Activated naive CD4-positive, alpha-beta T cell treated with anti-CD3 and anti-CD28 coated beads, Interleukin-2, amount 50 U/mL, for 72 hours (primary cell): ENCODE data around the gene FOSB. TPM values are rescaled to one million over a fixed set of nuclear protein-coding genes. Genes with fewer than 3 reads are reported as not detected.
"Not testable (repeated sequence)": the region's sequence is repeated elsewhere in the genome, so short reads cannot be mapped to it uniquely, and the experiment has no call there.

Experiments
- ATAC-seq, 2 donors: fragments of 150-1000 bp; cut with Tn5 transposase; 2 replicates each; pipeline ENCODE4 v1.10.0; 2021; ENCODE audit warnings: mild to moderate bottlenecking in 2 of 2, moderate library complexity in 2 of 2
- DNase-seq, 2 donors: peaks; one replicate each; pipeline ENCODE4 v3.0.0; 2021 to 2022; ENCODE audit warnings: low spot score in 2 of 2
- H3K27ac Mint-ChIP-seq, 2 donors: one replicate each; pipeline ENCODE4 v1.8.0; 2022; ENCODE audit warnings: mild to moderate bottlenecking in 2 of 2, mixed read lengths in 2 of 2
- H3K36me3 Mint-ChIP-seq, 2 donors: one replicate each; pipeline ENCODE4 v1.8.0; 2022; ENCODE audit warnings: mixed read lengths in 2 of 2
- H3K9me3 Mint-ChIP-seq, 2 donors: one replicate each; pipeline ENCODE4 v1.8.0; 2022; ENCODE audit warnings: mixed read lengths in 2 of 2
- total RNA-seq, 2 donors: library from RNA; stranded (reverse); gene quantifications; one replicate each; pipeline ENCODE4 v1.2.3, GENCODE V29; 2022

The FOSB gene
- total RNA-seq, 2 donors from 2014 or later = 19.9 to 37.6 TPM

DNA sequence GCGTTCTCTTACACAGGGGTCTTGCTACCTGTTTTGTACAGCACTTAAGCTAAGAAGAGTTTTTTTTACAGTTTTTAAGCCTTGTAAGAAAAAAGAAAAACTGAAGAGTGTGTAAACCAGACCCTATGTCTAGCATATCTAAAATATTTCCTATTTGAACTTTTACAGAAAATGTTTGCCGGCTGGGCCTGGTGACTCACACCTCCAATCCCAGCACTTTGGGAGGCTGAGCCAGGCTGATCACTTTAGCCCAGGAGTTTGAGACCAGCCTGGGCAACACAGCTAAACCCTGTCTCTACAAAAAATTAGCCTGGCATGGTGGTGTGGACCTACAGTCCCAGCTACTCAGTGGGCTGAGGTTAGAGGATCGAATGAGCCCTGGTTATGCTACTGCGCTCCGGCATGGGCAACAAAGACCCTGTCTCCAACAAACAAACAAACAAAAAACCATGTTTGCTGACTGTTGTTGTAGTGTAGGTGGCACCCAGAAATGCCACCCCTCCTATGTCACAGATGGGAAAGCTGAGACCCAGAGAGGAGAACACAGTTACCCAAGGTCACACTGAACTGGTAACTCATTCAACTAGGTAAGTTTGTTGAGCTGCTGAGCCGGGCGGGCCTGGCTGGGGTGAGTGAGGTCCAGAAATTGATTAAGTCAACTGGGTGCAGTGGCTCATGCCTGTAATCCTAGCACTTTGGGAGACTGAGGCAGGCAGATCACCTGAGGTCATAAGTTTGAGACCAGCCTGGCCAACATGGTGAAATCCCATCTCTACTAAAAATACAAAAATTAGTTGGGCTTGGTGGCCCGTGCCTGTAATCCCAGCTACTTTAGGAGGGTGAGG is 37.6 kb downstream of the FOSB start:
- H3K9me3 Mint-ChIP-seq = no peaks in the 10 kb centered on the region
- peak overlapping the region; percentile 79 to 91 for H3K27ac Mint-ChIP-seq
- DNase-seq (no peak), ATAC-seq (no peak)
- peaks cover 11 to 15% of the 10 kb centered on the region in 2 donors for H3K36me3 Mint-ChIP-seq

DNA sequence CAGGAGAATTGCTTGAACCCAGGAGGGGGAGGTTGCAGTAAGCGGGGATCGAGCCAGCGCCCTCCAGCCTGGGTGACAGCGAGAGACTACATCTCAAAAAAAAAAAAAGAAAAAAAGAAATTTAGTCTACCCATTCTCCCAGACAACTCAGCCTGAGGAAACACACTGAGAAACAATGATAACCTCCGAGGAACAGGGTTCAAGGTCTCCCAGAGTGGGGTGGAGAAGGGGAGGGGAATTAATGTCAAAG is 38.1 kb downstream of the FOSB start:
- Mint-ChIP-seq H3K9me3 (no peaks in the 10 kb centered on the region), H3K36me3 (peaks cover 8 to 20% of the 10 kb centered on the region in 2 donors), H3K27ac (peak overlapping the region; percentile 79 to 91)
- DNase-seq = no peak
- no peak for ATAC-seq

DNA sequence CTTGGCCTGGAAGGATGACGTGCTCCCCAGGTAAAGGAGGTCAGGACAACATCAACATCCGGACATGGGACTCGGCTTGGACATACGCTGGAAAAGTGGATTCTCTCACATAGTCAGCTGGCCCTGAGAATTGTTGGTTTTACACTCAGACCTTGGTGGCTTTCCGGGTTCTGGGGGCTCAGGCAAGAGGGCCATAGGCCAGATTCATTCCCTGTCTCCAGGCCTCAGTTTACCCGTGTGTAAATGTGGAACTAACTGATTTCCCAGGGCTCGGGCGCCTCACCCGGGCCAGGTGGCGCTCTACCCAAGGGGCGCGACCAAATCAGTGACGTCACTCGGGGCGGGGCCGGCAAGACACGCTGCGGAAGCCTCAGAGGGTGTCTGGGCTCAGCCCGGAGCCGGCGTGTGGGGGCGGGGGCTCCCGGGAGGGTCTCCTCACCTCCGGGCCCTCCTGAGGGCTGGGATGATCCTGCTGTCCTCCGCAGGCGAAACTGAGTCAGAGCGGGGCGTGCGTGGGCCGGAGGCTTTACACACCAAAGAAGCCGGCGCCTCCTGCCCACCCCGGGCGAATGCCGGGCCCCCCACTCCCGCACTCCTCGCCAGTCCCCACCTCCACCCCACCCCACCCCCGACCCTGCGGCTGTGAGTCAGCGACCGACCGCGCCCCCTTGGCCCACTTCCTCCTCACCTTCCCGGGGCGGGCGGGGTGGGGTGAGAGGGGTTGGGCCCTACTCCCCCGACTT is 38.6 kb downstream of the FOSB start:
- peak; percentile 74 to 84 for ATAC-seq
- H3K36me3 Mint-ChIP-seq = peaks cover 6 to 24% of the 10 kb centered on the region in 2 donors
- H3K9me3 Mint-ChIP-seq = no peaks in the 10 kb centered on the region
- peak; percentile 98 to 99 for DNase-seq
- peak overlapping the region; percentile 79 to 92 for H3K27ac Mint-ChIP-seq

DNA sequence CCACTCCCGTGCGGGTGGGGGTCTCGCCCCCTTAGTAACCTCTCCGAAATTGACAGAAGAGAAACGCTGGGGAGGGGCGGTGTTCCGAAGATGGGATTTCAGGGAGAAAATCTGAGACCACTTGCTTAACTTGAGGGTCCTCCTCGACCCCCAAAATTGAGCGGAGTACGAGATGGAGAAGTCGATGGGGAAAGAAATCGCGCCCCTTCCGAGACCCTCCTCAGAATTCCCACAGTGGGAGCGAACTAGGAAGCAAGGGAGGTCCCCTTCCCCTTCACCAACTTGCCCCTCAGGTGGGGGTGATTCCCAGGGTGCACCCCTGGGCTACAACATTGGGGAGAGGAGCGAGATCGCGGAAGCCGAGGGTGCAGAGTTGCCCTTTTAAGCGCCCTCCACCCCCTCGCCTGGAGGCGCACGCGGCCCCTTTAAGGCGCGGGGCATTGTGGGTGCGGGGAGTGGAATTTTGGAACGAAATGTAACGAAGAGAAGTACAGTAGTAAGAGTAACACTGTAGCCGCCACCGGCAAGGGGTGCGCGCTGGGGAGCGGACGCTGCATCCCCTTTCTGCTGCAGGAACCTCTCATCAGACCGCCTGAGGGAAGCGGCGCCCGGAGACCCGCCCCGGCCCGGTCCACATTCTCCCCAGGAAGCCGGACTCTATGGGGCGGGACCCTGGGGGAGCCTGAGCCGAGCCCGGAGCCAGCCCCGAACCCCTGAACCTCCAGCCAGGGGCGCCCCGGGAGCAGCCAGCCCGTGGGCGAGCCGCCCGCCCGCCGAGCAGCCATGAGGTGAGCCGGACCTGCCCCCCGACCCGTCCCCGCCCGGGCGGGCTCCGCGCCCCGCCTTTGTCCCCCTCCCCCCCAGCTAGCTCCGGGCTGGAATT is 39.4 kb downstream of the FOSB start, which contains the start of gene VASP:
VASP (plus strand) TSS at position 491 of the 883 bp plus-strand sequence; CDS start at position 784, 293 bp downstream.
- peak within 1 kb of the TSS; percentile 79 to 92 for H3K27ac Mint-ChIP-seq
- no peaks in the 10 kb centered on the region for H3K9me3 Mint-ChIP-seq
- DNase-seq (peak; percentile 83 to 88), ATAC-seq (peak; percentile 35 to 72)
- peaks cover 6 to 24% of the 10 kb centered on the region in 2 donors for H3K36me3 Mint-ChIP-seq

DNA sequence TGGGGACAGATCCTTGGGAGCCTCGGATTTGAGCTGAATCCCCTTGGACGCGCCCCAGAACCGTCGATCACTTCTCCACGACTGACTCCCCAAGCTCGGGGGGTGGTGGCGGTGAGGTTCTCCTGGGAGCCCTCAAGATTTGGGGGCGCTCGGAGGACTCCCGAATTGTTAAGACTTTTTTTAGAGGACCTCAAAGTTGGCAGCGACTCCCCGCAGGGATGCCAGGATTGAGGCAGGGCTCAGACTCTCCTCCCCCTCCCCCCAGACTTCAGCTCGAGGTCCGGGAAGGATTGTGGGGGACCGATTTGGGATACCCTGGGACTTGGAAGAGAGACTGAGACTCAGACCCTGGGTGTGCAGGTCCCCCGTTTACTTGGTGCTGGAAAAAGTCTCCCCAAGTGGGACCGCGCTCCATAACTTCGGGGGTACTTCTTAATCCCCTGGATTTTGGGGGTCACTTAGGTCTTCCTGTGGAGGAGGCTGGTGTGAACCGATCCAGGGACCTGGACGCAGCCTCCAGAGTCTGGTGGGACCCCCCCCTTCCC is 40.1 kb downstream of the FOSB start:
- H3K27ac Mint-ChIP-seq = peak overlapping the region; percentile 44 to 79
- no peak for DNase-seq
- ATAC-seq = no peak
- H3K36me3 Mint-ChIP-seq = peaks cover 6 to 24% of the 10 kb centered on the region in 2 donors
- H3K9me3 Mint-ChIP-seq = no peaks in the 10 kb centered on the region

DNA sequence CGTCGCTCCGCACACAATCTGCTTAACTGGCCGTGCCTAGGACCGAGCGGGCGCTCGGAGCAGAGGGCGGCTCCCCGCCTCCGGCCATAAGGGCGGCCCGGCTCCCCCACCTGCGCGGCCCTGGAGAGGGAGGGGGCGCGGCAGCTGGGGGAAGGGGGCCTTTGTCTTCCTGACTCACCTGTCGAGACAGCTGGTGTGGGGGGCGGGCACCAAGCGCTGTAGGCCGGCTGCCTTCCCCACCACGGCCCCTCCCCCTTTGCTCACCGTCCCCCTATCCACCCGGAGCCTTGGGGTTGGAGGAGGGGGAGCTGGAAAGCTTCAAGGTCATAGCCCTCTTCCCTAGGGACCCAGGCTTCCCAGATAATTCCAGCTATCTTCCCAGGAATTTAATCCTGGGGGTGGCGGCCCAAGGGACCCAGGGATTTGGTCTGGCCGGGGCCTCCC is 40.6 kb downstream of the FOSB start:
- DNase-seq (no peak), ATAC-seq (peak in 1 of 2 donors; percentile 9)
- Mint-ChIP-seq H3K27ac (peak overlapping the region in 1 of 2 donors; percentile 79), H3K9me3 (no peaks in the 10 kb centered on the region), H3K36me3 (peaks cover 6 to 24% of the 10 kb centered on the region in 2 donors)

DNA sequence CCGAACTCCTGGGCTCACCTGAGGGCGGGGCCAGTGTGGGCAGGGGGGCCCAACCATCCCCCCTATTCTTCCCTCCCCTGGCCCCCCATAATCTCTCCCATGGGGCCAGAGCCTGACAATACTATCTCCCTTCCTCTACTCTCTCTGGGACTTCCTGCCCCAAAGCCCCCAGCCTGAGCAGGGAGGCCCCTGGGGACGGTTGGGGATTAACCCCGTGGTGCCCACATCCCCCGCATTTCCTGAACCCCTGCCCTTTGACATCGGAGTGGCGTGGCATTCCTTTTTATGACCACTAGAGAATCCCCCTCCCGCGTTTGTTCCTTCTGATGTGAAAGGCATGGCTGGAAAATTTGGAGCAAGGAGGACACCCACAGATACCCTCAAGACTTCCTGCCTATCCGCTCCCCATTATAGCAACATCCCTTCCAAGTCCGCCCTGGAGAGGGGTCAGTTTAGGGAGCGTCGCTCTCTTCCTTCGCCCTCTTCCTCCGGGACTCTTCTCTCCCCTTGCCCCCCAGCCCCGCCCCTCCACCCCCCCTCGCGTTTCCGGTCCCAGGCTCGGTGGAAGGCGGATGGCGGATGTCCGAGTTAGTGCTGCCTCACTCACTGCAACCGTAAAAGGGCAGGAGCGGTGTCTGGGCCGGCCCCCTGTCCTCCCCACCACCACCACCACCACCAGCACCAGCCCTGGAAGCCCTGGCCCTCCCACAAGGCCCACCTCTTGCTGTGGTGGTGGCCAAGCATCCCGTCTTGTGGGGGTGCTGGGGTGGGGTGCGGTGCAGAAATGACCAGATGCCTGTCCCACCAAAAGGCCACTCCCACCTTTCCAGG is 41.3 kb downstream of the FOSB start:
- ATAC-seq (peak in 1 of 2 donors; percentile 51), DNase-seq (peak in 1 of 2 donors; percentile 85)
- peaks cover 12 to 30% of the 10 kb centered on the region in 2 donors for H3K36me3 Mint-ChIP-seq
- H3K9me3 Mint-ChIP-seq = no peaks in the 10 kb centered on the region
- H3K27ac Mint-ChIP-seq = peak overlapping the region; percentile 79 to 90

DNA sequence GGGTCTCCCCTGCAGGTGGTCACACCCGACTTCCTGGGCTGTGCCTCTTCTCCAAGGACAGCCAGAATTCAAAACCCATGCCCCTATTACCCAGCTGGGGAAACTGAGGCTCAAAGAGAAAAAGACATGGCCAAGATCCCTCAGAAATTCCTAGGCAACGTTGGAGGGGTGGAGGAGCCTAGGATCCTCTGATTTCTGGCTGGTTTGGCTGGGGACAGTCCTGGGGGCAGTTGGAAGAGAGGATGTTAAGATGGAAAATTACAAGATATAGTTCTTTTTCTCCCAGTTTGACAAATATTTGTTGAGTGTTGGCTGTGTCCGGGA is 41.9 kb downstream of the FOSB start:
- Mint-ChIP-seq H3K9me3 (no peaks in the 10 kb centered on the region), H3K36me3 (peaks cover 12 to 31% of the 10 kb centered on the region in 2 donors), H3K27ac (peak overlapping the region; percentile 2 to 79)
- DNase-seq = no peak
- ATAC-seq = no peak

DNA sequence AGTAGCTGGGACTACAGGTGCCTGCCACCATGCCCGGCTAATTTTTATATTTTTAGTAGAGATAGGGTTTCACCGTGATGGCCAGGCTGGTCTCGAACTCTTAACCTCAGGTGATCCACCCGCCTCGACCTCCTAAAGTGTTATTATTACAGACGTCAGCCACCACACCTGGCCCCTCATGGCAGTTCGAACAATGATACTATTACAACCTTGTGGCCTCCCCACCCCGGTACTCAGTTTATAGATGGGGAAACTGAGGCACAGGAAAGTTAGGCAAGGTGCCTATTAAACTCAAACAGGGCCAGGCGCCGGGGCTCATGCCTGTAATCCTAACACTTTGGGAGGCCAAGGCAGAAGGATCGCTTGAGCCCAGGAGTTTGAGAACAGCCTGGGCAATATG is 42.6 kb downstream of the FOSB start:
- H3K27ac Mint-ChIP-seq = peak overlapping the region; percentile 1 to 77
- not testable (repeated sequence) for ATAC-seq, H3K9me3 Mint-ChIP-seq, DNase-seq
- peaks cover 12 to 31% of the 10 kb centered on the region in 2 donors for H3K36me3 Mint-ChIP-seq

DNA sequence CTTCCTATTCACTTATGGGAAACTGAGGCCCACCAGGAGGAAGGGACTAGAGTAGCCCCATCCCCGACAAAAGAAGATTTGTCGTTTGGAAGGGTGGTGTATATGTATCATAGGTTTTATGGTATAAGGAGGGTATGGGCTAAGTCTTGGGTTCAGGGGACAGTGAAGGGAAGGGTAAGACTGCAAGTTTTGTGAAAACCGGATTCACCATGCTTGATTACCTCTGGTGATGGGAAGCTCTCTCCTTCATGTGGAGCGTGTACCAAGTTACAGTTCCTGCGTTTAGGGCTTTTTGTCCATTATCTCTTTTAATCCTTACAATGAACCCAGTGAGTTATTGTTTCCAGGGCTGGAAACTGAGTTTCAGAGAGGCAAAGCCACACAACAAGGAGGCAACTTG is 43.3 kb downstream of the FOSB start:
- ATAC-seq (no peak), DNase-seq (no peak)
- Mint-ChIP-seq H3K27ac (peak overlapping the region; percentile 1 to 77), H3K36me3 (peaks cover 12 to 31% of the 10 kb centered on the region in 2 donors), H3K9me3 (no peaks in the 10 kb centered on the region)

DNA sequence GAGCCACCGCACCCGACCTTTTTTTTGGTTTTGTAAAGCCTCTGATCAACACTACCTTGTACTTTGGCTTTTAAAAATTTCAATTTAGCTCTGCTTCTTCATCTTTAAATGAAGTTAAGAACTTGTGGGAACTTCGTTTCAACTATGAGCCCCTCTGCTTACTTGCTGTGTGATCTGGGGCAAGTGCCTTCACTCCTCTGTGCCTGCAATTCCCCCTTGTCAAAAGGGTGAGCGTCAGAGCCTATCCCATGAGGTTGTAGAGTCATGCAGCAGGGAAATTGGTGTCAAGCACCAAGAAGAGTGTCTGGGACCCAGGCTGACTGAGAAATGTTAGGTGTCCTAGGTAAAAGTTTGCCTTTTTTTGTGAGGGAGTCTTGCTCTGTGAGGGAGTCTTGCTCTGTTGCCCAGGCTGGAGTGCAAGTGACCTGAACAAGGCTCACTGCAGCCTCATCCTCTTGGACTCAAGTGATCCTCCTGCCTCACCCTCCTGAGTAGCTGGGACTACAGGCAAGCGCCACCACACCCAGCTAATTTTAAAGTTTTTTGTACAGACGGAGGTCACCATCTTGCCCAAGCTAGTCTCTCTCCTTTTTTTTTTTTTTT is 45.2 kb downstream of the FOSB start:
- H3K36me3 Mint-ChIP-seq = peaks cover 6 to 38% of the 10 kb centered on the region in 2 donors
- no peak for DNase-seq
- peak overlapping the region in 1 of 2 donors; percentile 97 for H3K27ac Mint-ChIP-seq
- no peaks in the 10 kb centered on the region for H3K9me3 Mint-ChIP-seq
- no peak for ATAC-seq

DNA sequence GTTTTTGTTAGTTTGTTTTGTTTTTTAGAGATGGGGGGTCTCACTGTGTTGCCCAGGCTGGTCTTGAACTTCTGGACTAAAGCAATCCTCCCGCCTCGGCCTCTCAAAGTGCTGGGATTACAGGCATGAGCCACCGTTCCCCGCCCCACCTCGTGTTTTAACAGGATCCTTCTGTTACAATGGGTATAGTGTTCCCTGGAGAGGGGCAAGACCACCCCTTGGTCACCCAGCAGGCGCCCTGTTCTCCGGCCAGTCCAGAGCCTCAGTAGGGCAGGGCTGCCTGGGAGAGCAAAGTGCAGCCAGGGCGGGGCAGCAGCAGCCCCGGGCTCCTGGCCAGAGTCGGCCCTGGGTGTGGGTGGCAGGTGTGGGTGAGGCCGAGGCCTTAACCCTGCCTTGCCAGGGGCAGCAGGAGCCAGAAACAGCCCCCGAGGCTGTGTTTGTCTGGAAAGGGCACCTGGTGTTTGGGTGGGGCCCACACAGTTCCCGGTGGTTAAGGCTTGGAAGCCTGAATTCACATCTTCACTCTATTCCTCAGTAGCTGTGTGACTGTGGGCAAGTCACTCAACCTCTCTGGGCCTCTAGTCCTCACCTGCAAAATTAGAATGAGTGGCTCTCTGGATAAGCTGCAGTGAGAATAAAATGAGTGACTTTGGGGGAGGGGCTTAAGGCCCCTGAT is 46.7 kb downstream of the FOSB start:
- peaks cover 6 to 33% of the 10 kb centered on the region in 2 donors for H3K36me3 Mint-ChIP-seq
- no peaks in the 10 kb centered on the region for H3K9me3 Mint-ChIP-seq
- no peak for DNase-seq
- ATAC-seq = peak; percentile 20 to 65
- peak overlapping the region; percentile 94 to 97 for H3K27ac Mint-ChIP-seq

DNA sequence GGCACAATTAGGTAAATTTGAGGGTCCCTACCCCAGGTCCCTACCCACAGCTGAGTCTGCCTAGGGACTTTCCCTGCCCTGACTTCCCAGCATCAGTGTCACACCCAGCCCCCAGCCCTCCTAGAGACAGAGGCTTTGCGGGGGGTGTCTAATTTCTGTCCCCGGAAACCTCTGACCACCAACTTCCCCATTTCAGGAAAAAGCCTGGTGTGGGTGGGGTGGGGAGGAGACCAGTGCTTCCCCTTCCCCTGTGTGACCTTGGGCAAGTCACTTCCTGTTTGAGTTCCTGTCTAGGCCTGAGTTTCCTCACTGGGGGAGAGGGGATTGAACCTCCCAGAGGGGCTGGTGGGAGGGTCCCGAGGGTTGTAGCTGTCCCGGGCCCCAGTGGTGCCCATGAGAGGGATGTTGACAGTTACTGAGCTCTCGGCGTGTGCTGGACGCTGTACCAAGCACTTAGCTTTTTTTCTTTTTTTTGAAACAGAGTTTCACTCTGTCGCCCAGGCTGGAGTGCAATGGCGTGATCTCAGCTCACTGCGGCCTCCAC is 47.4 kb downstream of the FOSB start:
- Mint-ChIP-seq H3K9me3 (no peaks in the 10 kb centered on the region), H3K27ac (peak overlapping the region; percentile 91 to 94), H3K36me3 (peaks cover 6 to 28% of the 10 kb centered on the region in 2 donors)
- DNase-seq (peak in 1 of 2 donors; percentile 72), ATAC-seq (peak; percentile 39 to 73)

DNA sequence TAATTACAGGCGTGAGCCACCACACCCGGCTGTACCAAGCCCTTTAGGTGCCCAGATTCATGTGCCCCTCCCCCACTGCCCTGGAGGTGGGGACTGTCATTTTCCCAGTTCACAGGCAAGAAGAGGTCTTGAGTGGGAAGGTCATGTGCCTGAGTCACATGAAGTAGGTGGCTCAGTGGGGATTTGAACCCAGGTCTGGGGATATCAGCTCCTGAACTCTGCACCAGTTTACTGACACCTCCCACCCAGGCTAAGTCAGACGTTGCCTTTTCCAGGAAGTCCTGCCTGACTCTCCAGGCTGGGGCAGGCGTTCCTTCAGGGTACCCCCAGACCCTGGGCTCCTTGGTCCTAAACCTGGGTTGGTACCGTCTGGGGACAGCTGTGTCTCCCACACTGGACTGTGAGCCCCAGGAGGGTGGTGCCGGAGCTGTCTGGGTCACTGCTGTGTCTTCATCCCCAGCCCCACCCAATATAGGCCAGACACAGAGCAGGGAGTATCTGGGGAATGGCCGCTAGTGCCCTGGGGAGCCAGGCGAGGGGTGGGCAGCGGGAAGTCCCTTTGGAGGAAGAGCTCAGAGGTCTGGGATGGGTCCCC is 48.1 kb downstream of the FOSB start:
- peaks cover 6 to 22% of the 10 kb centered on the region in 2 donors for H3K36me3 Mint-ChIP-seq
- H3K27ac Mint-ChIP-seq = peak overlapping the region; percentile 91 to 94
- DNase-seq (no peak), ATAC-seq (peak in 1 of 2 donors; percentile 4)
- H3K9me3 Mint-ChIP-seq = no peaks in the 10 kb centered on the region
